Measurements from ENCODE around the gene MBNL1.

Gene MBNL1

GRCh38 chr3:152403632-152404066, 134.9 kb downstream of the MBNL1 start:
- Histone ChIP-seq H3K4me3 (ENCODE audit: extremely low read depth, insufficient read depth, low read length, poor library complexity, severe bottlenecking) (no peak overlapping the region), H3K9me3 (ENCODE audit: control insufficient read depth, low read length) (no peaks in the 10 kb centered on the region), H3K4me1 (ENCODE audit: control insufficient read depth, insufficient read depth, low read length, poor library complexity, severe bottlenecking) (peaks cover 3% of the 10 kb centered on the region), H3K27ac (ENCODE audit: low read depth, low read length, severe bottlenecking) (no peak overlapping the region), H3K36me3 (ENCODE audit: control insufficient read depth, insufficient read depth, low read length) (peaks cover 6% of the 10 kb centered on the region)
- WGBS, 2 experiments (ENCODE audit: insufficient coverage in 2 of 2): 75 to 90% methylated on average over 2 of the region's 2 CpGs

- Histone ChIP-seq H3K36me3 (ENCODE audit: control insufficient read depth, insufficient read depth, low read length) (peaks cover under 1% of the 10 kb centered on the region), H3K4me3 (ENCODE audit: extremely low read depth, insufficient read depth, low read length, poor library complexity, severe bottlenecking) (no peak overlapping the region), H3K4me1 (ENCODE audit: control insufficient read depth, insufficient read depth, low read length, poor library complexity, severe bottlenecking) (no peaks in the 10 kb centered on the region), H3K27ac (ENCODE audit: low read depth, low read length, severe bottlenecking) (no peak overlapping the region), H3K9me3 (ENCODE audit: control insufficient read depth, low read length) (no peaks in the 10 kb centered on the region)
- WGBS, 2 experiments (ENCODE audit: insufficient coverage in 2 of 2): no CpG with 5 or more reads among the region's 1 CpG
Measured at GRCh38 chr3:152404976-152405375, 136.2 kb downstream of the MBNL1 start.

DNA sequence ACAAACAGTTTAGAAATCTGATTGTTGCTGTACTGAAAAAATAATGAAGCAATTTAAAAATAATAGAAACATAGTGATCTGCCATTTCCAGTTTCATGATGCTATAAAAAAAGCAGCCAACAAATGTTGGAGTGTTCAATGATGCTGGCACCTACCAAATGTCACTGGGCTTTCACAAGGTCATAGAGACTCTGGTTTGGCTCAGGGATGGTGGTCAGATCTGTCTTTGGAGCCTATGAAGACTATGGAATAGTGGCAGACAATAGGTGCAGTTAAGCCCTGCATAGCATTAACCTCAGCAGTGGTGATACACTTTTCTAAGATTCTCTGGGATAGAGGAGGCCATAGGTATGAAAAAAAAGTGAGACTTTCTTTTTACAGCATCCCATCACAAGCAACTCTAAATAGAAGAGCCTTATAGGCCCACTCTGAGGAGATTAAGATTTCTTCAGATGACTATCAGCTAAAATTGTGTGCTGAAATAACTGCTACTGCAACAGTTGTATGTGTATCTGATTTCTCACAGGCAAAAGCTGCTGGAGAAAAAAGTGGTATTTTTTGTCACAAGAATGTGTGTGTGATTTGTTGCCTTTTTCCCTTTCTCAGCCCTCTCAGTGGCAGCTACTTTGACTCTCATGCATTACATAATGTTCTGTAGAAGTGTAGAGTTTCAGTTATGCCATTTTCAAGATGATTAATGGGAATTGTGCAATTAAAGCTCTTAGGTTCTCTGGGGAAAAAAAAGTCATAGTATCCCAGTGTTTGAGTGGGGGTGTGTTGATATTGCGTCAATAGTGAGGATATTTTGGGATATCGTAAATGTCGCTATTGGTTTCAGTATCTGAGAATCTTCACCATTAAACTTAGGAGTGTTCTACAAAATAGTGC, 137.4 kb downstream of the MBNL1 start:
- H3K4me1 ChIP-seq (ENCODE audit: control insufficient read depth, insufficient read depth, low read length, poor library complexity, severe bottlenecking): no peaks in the 10 kb centered on the region
- H3K27ac ChIP-seq (ENCODE audit: low read depth, low read length, severe bottlenecking): peak overlapping the region; percentile 32
- no peaks in the 10 kb centered on the region for H3K9me3 ChIP-seq (ENCODE audit: control insufficient read depth, low read length)
- no peak overlapping the region for H3K4me3 ChIP-seq (ENCODE audit: extremely low read depth, insufficient read depth, low read length, poor library complexity, severe bottlenecking)
- no peaks in the 10 kb centered on the region for H3K36me3 ChIP-seq (ENCODE audit: control insufficient read depth, insufficient read depth, low read length)
- WGBS, 2 experiments (ENCODE audit: insufficient coverage in 2 of 2): 100% methylated on average over 1 of the region's 3 CpGs; no CpG with 5 or more reads in 1 of the 2 experiments

- whole genome bisulfite sequencing, 2 experiments (ENCODE audit: insufficient coverage in 2 of 2): no CpG with 5 or more reads among the region's 2 CpGs
- Histone ChIP-seq H3K27ac (ENCODE audit: low read depth, low read length, severe bottlenecking) (no peak overlapping the region), H3K36me3 (ENCODE audit: control insufficient read depth, insufficient read depth, low read length) (peaks cover 31% of the 10 kb centered on the region)
Measured at GRCh38 chr3:152413240-152413639, 144.5 kb downstream of the MBNL1 start.

DNA sequence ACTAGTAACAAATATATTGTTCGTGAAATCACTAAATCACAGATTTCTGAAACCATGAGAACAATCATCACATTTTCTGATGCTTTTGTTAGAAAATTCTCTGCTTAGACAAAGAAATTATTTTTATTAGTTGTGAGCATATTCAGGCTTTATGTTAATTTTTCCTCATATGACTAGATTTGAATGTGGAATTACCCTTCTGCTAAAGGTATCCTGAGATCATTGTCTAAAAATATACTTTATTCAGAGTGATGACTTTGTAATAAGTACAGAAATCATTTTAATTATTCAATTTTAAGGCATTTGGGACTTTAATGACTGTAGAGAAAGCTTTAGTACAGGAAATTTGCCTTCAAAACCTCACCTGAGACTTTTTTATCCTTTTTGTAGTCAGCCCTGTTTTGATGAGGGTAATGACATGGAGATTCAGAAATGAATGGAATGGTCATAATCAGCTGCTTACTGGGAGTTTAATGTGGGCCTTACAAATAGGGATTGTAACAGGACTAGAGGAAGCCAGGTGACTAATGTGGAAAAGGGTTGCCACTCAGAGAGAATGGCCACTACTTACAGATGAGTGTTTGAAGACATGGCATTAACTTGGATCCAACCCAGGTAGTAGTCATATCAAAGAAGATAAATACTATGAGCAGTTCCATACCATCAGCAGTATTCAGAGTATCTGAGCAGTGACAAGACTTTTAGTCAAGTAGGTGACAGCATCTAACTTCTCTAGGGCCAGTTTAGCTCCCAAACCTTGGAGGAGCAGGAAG, 148.3 kb downstream of the MBNL1 start:
- Histone ChIP-seq H3K4me3 (ENCODE audit: extremely low read depth, insufficient read depth, low read length, poor library complexity, severe bottlenecking) (no peak overlapping the region), H3K9me3 (ENCODE audit: control insufficient read depth, low read length) (no peaks in the 10 kb centered on the region), H3K36me3 (ENCODE audit: control insufficient read depth, insufficient read depth, low read length) (peaks cover 64% of the 10 kb centered on the region), H3K27ac (ENCODE audit: low read depth, low read length, severe bottlenecking) (no peak overlapping the region), H3K4me1 (ENCODE audit: control insufficient read depth, insufficient read depth, low read length, poor library complexity, severe bottlenecking) (no peaks in the 10 kb centered on the region)
- no CpG with 5 or more reads among the region's 1 CpG for WGBS, 2 experiments (ENCODE audit: insufficient coverage in 2 of 2)

More at GRCh38 chr3:152413240-152413639, 144.5 kb downstream of the MBNL1 start:
- Histone ChIP-seq H3K4me3 (ENCODE audit: extremely low read depth, insufficient read depth, low read length, poor library complexity, severe bottlenecking) (no peak overlapping the region), H3K9me3 (ENCODE audit: control insufficient read depth, low read length) (no peaks in the 10 kb centered on the region), H3K4me1 (ENCODE audit: control insufficient read depth, insufficient read depth, low read length, poor library complexity, severe bottlenecking) (no peaks in the 10 kb centered on the region)

- Histone ChIP-seq H3K27ac (ENCODE audit: low read depth, low read length, severe bottlenecking) (no peak overlapping the region), H3K9me3 (ENCODE audit: control insufficient read depth, low read length) (no peaks in the 10 kb centered on the region), H3K4me1 (ENCODE audit: control insufficient read depth, insufficient read depth, low read length, poor library complexity, severe bottlenecking) (no peaks in the 10 kb centered on the region), H3K4me3 (ENCODE audit: extremely low read depth, insufficient read depth, low read length, poor library complexity, severe bottlenecking) (no peak overlapping the region), H3K36me3 (ENCODE audit: control insufficient read depth, insufficient read depth, low read length) (peaks cover 66% of the 10 kb centered on the region)
- 88 to 91% methylated on average over 7 of the region's 7 CpGs for WGBS, 2 experiments (ENCODE audit: insufficient coverage in 2 of 2)
Measured at GRCh38 chr3:152419748-152420147, 151.0 kb downstream of the MBNL1 start.

DNA sequence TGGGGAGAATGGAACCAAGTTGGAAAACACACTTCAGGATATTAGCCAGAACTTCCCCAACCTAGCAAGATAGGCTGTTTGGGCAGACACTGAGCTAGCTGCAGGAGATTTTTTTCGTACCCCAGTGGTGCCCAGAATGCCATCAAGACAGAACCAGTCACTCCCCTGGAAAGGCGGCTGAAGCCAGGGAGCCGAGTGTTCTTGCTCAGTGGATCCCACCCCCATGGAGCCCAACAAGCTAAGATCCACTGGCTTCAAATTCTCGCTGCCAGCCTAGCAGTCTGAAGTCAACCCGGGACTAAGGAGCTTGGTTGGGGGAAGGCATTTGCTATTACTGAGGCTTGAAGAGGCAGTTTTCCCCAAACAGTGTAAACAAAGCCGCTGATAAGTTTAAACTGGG, 152.4 kb downstream of the MBNL1 start:
- H3K27ac ChIP-seq (ENCODE audit: low read depth, low read length, severe bottlenecking): no peak overlapping the region
- 91 to 100% methylated on average over 3 to 5 of the region's 6 CpGs for WGBS, 2 experiments (ENCODE audit: insufficient coverage in 2 of 2)
- peaks cover 51% of the 10 kb centered on the region for H3K36me3 ChIP-seq (ENCODE audit: control insufficient read depth, insufficient read depth, low read length)

DNA sequence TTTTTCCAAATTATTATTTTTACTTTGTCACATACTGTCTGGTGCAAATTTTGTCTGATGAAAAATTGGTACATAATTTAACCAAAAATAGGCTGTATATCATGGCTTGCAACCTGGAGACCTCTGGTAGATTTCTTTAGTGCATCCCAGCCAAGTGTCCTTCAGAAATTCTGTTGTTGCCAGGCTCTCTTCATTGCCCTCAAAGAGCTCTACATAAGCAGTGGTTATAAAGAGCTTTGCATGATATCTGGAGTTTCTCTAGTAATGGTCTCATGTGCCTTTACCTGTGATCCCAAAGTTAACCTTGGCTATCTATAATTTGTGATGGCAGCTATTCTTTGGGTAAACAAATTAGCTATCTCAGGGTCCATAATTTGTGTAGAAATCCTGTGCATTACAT, 157.7 kb downstream of the MBNL1 start:
- no peak overlapping the region for H3K27ac ChIP-seq (ENCODE audit: low read depth, low read length, severe bottlenecking)
- H3K36me3 ChIP-seq (ENCODE audit: control insufficient read depth, insufficient read depth, low read length): peaks cover 16% of the 10 kb centered on the region
- H3K9me3 ChIP-seq (ENCODE audit: control insufficient read depth, low read length): no peaks in the 10 kb centered on the region
- H3K4me3 ChIP-seq (ENCODE audit: extremely low read depth, insufficient read depth, low read length, poor library complexity, severe bottlenecking): no peak overlapping the region
- H3K4me1 ChIP-seq (ENCODE audit: control insufficient read depth, insufficient read depth, low read length, poor library complexity, severe bottlenecking): no peaks in the 10 kb centered on the region

More for the DNA sequence above, 152.4 kb downstream of the MBNL1 start:
- H3K4me1 ChIP-seq (ENCODE audit: control insufficient read depth, insufficient read depth, low read length, poor library complexity, severe bottlenecking): no peaks in the 10 kb centered on the region
- H3K9me3 ChIP-seq (ENCODE audit: control insufficient read depth, low read length): no peaks in the 10 kb centered on the region
- H3K4me3 ChIP-seq (ENCODE audit: extremely low read depth, insufficient read depth, low read length, poor library complexity, severe bottlenecking): no peak overlapping the region

- H3K36me3 ChIP-seq (ENCODE audit: control insufficient read depth, insufficient read depth, low read length): peaks cover 19% of the 10 kb centered on the region
- H3K9me3 ChIP-seq (ENCODE audit: control insufficient read depth, low read length): peaks cover under 1% of the 10 kb centered on the region
- H3K27ac ChIP-seq (ENCODE audit: low read depth, low read length, severe bottlenecking): no peak overlapping the region
- H3K4me1 ChIP-seq (ENCODE audit: control insufficient read depth, insufficient read depth, low read length, poor library complexity, severe bottlenecking): no peaks in the 10 kb centered on the region
- no peak overlapping the region for H3K4me3 ChIP-seq (ENCODE audit: extremely low read depth, insufficient read depth, low read length, poor library complexity, severe bottlenecking)
- 74 to 82% methylated on average over 3 of the region's 3 CpGs for WGBS, 2 experiments (ENCODE audit: insufficient coverage in 2 of 2)
Measured at GRCh38 chr3:152428577-152428976, 159.8 kb downstream of the MBNL1 start.

GRCh38 chr3:152430223-152431002, 161.7 kb downstream of the MBNL1 start:
- no peak overlapping the region for H3K27ac ChIP-seq (ENCODE audit: low read depth, low read length, severe bottlenecking)
- H3K9me3 ChIP-seq (ENCODE audit: control insufficient read depth, low read length): peaks cover 11% of the 10 kb centered on the region
- peaks cover 33% of the 10 kb centered on the region for H3K36me3 ChIP-seq (ENCODE audit: control insufficient read depth, insufficient read depth, low read length)
- 100% methylated on average over 1 of the region's 2 CpGs; no CpG with 5 or more reads in 1 of the 2 experiments for WGBS, 2 experiments (ENCODE audit: insufficient coverage in 2 of 2)
- no peaks in the 10 kb centered on the region for H3K4me1 ChIP-seq (ENCODE audit: control insufficient read depth, insufficient read depth, low read length, poor library complexity, severe bottlenecking)
- H3K4me3 ChIP-seq (ENCODE audit: extremely low read depth, insufficient read depth, low read length, poor library complexity, severe bottlenecking): no peak overlapping the region

Data from mesodermal cell (in vitro differentiated cells).